ENCODE results near the gene EXTL1. TPM values are rescaled to one million over a fixed set of nuclear protein-coding genes. Genes with fewer than 3 reads are reported as not detected.

Gene EXTL1
- total RNA-seq, 1 experiment from 2014 or later: 1.0 TPM

- no peaks in the 10 kb centered on the region for H3K9me3 ChIP-seq (ENCODE audit: control insufficient read depth, low read depth, low read length)
- H2BK5ac ChIP-seq (ENCODE audit: insufficient read length, low read length): no peak overlapping the region
- Mint-ChIP-seq H3K36me3 (ENCODE audit: insufficient read depth in 1 of 3, low read depth in 3 of 3) (no peaks in the 10 kb centered on the region), H3K27ac (no peak overlapping the region), H3K9me3 (no peaks in the 10 kb centered on the region), H3K4me1 (peaks cover 9% of the 10 kb centered on the region in 2 experiments), H3K27me3 (ENCODE audit: low read depth) (peaks cover 86% of the 10 kb centered on the region), H3K4me3 (no peak overlapping the region)
- H3T11ph ChIP-seq (ENCODE audit: low read length): no peak overlapping the region
- H2BK20ac ChIP-seq (ENCODE audit: low read depth, low read length, poor library complexity, severe bottlenecking): no peak overlapping the region
- no peak overlapping the region for H3K4me2 ChIP-seq (ENCODE audit: insufficient read depth, insufficient read length, low read length)
- no peak overlapping the region for H3K14ac ChIP-seq (ENCODE audit: insufficient read depth, low read length)
- H4K91ac ChIP-seq (ENCODE audit: insufficient read length, low read depth, low read length): no peak overlapping the region
- no peak overlapping the region for H3K4ac ChIP-seq (ENCODE audit: low read depth, low read length)
- no peaks in the 10 kb centered on the region for H3K79me2 ChIP-seq (ENCODE audit: insufficient read depth, low read length)
- H3K9ac ChIP-seq (ENCODE audit: extremely low read depth, insufficient read length, low read length): no peak overlapping the region
- H2BK15ac ChIP-seq (ENCODE audit: low read depth, low read length): no peak overlapping the region
- H3K27ac ChIP-seq (ENCODE audit: insufficient read length, low read depth, low read length): no peak overlapping the region
- H3K23ac ChIP-seq (ENCODE audit: insufficient read length, low read depth, low read length): no peak overlapping the region
- no peak overlapping the region for H2BK120ac ChIP-seq (ENCODE audit: low read depth, low read length, poor library complexity, severe bottlenecking)
- H4K8ac ChIP-seq (replicated peaks; ENCODE audit: insufficient read length, low read depth, low read length): no peak overlapping the region
- peaks cover 6% of the 10 kb centered on the region; the same call in 1 of the 2 replicates for H3K27me3 ChIP-seq (ENCODE audit: insufficient read depth, low read length)
- WGBS (ENCODE audit: extremely low coverage, insufficient read length, low lambda C conversion rate): no CpG with 5 or more reads among the region's 6 CpGs
- H2BK12ac ChIP-seq (ENCODE audit: insufficient read length, low read depth, low read length): no peak overlapping the region
- H4K20me1 ChIP-seq (ENCODE audit: control insufficient read depth, insufficient read depth, insufficient read length): peaks cover 4% of the 10 kb centered on the region
- no peak for TF ChIP-seq CTCF (conservative IDR thresholded peaks at IDR 0.05)
- no peaks in the 10 kb centered on the region; the same call in 1 of the 2 replicates for H3K4me1 ChIP-seq (ENCODE audit: insufficient read depth, low read length)
- no peak overlapping the region for H3K56ac ChIP-seq (ENCODE audit: insufficient read length, low read depth, low read length)
- H2AK5ac ChIP-seq (ENCODE audit: insufficient read length, low read length): no peak overlapping the region
- no peaks in the 10 kb centered on the region for H3K79me1 ChIP-seq (ENCODE audit: insufficient read depth, low read depth, low read length, poor library complexity, severe bottlenecking)
- no peak overlapping the region for H3K18ac ChIP-seq (ENCODE audit: insufficient read length, low read depth, low read length)
- no peak overlapping the region for H4K5ac ChIP-seq (ENCODE audit: insufficient read length, low read depth, low read length)
- H2AFZ ChIP-seq (ENCODE audit: low read length): no peak overlapping the region
- DNase-seq: no peak
- H3K23me2 ChIP-seq (ENCODE audit: insufficient read length, low read depth, low read length, poor library complexity, severe bottlenecking): peaks cover 12% of the 10 kb centered on the region
Measured at GRCh38 chr1:26038904-26039303, 17.3 kb downstream of the EXTL1 start.

Data from H9 (cell line).